ENCODE results near the gene DDX42. TPM values are rescaled to one million over a fixed set of nuclear protein-coding genes. Genes with fewer than 3 reads are reported as not detected.

The DDX42 gene
- total RNA-seq, 1 donor from 2014 or later, result 104 TPM

DNA sequence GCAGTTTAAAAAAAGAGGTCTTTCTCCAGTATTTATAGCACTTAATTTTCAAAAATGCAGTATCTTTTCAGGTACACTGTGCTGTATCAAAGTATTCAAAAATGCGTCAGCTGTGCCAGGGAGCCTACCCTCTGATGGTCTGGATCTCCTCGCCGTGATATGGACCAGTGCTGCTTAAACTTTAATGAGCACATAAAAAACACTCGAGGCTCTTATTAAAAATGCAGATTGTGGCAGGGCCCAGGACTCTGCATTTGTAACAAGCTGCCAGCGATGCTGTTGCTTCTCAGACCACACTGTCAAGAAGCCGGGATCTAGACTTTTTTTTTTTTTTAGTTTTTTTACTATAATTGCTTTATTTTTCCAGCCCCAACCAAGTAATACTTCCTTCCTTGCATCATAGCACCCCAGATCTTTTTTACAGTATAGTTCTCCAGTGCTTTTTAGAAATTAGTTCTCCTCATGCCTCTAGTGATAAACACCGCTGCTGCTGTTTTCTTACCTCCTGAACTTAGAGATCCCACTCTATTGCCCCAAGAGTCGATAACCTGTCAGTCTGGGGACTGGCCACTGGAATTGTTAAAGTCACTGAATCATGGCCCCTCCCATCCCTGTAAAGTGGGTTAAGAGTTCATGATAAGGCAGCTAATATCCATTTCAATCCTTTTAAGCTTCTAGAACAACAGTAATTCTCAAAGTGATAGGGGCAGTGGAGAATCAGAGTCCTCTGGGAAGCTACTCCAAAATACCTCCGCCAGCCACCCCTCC is 70.1 kb downstream of the DDX42 start:
- no peak overlapping the region for H3K4me3 ChIP-seq
- peaks cover 8% of the 10 kb centered on the region for H3K9me3 Mint-ChIP-seq
- H3K9ac ChIP-seq, result no peak overlapping the region
- no peaks in the 10 kb centered on the region for H3K36me3 ChIP-seq
- H3K4me3 Mint-ChIP-seq, result peak overlapping the region; percentile 86
- H3K79me2 ChIP-seq (ENCODE audit: low read depth), result peaks cover 28% of the 10 kb centered on the region
- no peak overlapping the region for H2AFZ ChIP-seq (replicated peaks)
- H3K4me2 ChIP-seq, result peak overlapping the region; percentile 70
- peaks cover 23% of the 10 kb centered on the region for H3K4me1 Mint-ChIP-seq
- H3K4me1 ChIP-seq, result peaks cover 14% of the 10 kb centered on the region
- peaks cover 24% of the 10 kb centered on the region for H3F3A ChIP-seq (ENCODE audit: low read depth)
- no peak for TF ChIP-seq EZH2phosphoT487 (IDR thresholded peaks at IDR 0.05)
- no peak for TF ChIP-seq CTCF (IDR thresholded peaks at IDR 0.05)
- TF ChIP-seq EZH2 (IDR thresholded peaks at IDR 0.05), result no peak
- H3K27ac ChIP-seq, result no peak overlapping the region
- H3K27me3 Mint-ChIP-seq (ENCODE audit: insufficient read depth, low read depth), result peaks cover 6% of the 10 kb centered on the region
- DNase-seq (ENCODE audit: low spot score), result no peak
- no peaks in the 10 kb centered on the region for H3K36me3 Mint-ChIP-seq
- no peaks in the 10 kb centered on the region for H3K9me3 ChIP-seq (ENCODE audit: low read depth)
- H3K27me3 ChIP-seq, result peaks cover 50% of the 10 kb centered on the region
- peaks cover 19% of the 10 kb centered on the region for H4K20me1 ChIP-seq (ENCODE audit: low read depth)
- H3K27ac Mint-ChIP-seq, result no peak overlapping the region

DNA sequence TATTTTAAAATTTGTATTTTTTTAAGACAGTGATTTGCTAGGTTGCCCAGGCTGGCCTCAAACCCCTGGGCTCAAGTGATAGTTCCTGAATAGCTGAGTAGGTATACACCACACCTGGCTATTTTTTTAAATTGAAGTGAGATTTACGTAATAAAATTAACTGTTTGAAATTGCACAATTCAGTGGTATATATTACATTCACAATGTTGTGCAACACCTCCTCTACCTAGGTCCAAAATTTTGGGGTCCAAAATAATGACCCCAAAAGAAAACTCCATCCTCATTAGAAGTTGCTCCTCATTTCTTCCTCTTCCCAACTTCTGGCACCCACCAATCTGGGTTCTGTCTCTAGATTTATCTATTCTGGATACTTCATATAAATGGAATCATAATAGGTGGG is 71.5 kb downstream of the DDX42 start:
- H3K9ac ChIP-seq, result no peak overlapping the region
- peaks cover 14% of the 10 kb centered on the region for H3K79me2 ChIP-seq (ENCODE audit: low read depth)
- Mint-ChIP-seq H3K36me3 (no peaks in the 10 kb centered on the region), H3K4me3 (no peak overlapping the region), H3K27me3 (ENCODE audit: insufficient read depth, low read depth) (peaks cover 12% of the 10 kb centered on the region), H3K4me1 (peaks cover 20% of the 10 kb centered on the region), H3K9me3 (peaks cover 10% of the 10 kb centered on the region), H3K27ac (no peak overlapping the region)
- peaks cover 7% of the 10 kb centered on the region for H3K4me1 ChIP-seq
- H2AFZ ChIP-seq (replicated peaks), result no peak overlapping the region
- no peak overlapping the region for H3K4me2 ChIP-seq
- H3F3A ChIP-seq (ENCODE audit: low read depth), result peaks cover 23% of the 10 kb centered on the region
- H3K9me3 ChIP-seq (ENCODE audit: low read depth), result no peaks in the 10 kb centered on the region
- no peak for TF ChIP-seq EZH2phosphoT487 (IDR thresholded peaks at IDR 0.05)
- TF ChIP-seq EZH2 (IDR thresholded peaks at IDR 0.05), result no peak
- no peak for TF ChIP-seq CTCF (IDR thresholded peaks at IDR 0.05)
- H4K20me1 ChIP-seq (ENCODE audit: low read depth), result peaks cover 13% of the 10 kb centered on the region
- no peak overlapping the region for H3K4me3 ChIP-seq
- peaks cover 59% of the 10 kb centered on the region for H3K27me3 ChIP-seq
- no peak for DNase-seq (ENCODE audit: low spot score)
- H3K36me3 ChIP-seq, result no peaks in the 10 kb centered on the region
- no peak overlapping the region for H3K27ac ChIP-seq

DNA sequence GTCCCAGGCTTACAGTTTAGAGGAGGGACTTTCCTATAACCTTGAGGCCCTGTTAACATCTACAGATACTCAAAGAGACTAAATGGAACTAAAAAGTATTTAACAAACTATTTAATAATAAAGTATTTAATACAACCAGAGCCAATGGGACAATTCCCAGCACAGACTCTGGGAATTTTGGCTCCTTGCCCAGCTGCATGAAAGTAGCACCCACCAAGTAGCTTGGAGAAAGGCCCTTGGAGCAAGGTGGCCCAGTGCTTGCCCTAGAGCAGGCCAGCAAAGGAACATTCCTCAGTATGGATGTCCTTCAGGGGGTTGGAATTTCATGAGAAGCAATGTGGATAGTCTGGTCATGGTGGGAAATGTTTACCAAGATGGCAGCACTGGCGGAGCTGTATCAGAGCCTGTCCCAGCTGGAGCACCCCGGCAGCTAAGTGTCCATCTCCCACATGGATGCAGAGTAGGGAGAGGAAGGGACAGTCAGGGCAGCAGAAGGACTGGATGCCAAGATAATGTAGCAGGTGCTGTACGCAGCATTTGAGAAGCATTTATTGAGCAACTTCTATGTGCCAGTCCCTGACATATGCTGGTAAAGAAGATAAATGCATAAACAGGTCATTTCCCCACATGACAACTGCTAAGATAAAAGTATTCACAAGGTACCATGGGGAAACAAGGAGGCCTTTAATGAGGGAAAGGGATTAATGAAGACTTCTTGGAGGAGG is 73.7 kb downstream of the DDX42 start:
- Histone ChIP-seq H3K36me3 (no peaks in the 10 kb centered on the region), H3F3A (ENCODE audit: low read depth) (peaks cover 15% of the 10 kb centered on the region), H3K4me3 (no peak overlapping the region), H3K4me1 (no peaks in the 10 kb centered on the region), H3K9ac (no peak overlapping the region), H2AFZ (replicated peaks) (no peak overlapping the region), H3K27ac (no peak overlapping the region), H3K9me3 (ENCODE audit: low read depth) (no peaks in the 10 kb centered on the region), H3K27me3 (peaks cover 59% of the 10 kb centered on the region), H3K4me2 (no peak overlapping the region), H4K20me1 (ENCODE audit: low read depth) (no peaks in the 10 kb centered on the region), H3K79me2 (ENCODE audit: low read depth) (no peaks in the 10 kb centered on the region)
- peaks cover 10% of the 10 kb centered on the region for H3K4me1 Mint-ChIP-seq
- TF ChIP-seq EZH2phosphoT487 (IDR thresholded peaks at IDR 0.05) (no peak), EZH2 (IDR thresholded peaks at IDR 0.05) (no peak), CTCF (IDR thresholded peaks at IDR 0.05) (no peak)
- no peak overlapping the region for H3K27ac Mint-ChIP-seq
- peak overlapping the region; percentile 28 for H3K4me3 Mint-ChIP-seq
- H3K36me3 Mint-ChIP-seq, result no peaks in the 10 kb centered on the region
- H3K27me3 Mint-ChIP-seq (ENCODE audit: insufficient read depth, low read depth), result peaks cover 12% of the 10 kb centered on the region
- DNase-seq (ENCODE audit: low spot score), result no peak
- H3K9me3 Mint-ChIP-seq, result peaks cover 10% of the 10 kb centered on the region
